Measurements from ENCODE around the gene ESM1.

DNA sequence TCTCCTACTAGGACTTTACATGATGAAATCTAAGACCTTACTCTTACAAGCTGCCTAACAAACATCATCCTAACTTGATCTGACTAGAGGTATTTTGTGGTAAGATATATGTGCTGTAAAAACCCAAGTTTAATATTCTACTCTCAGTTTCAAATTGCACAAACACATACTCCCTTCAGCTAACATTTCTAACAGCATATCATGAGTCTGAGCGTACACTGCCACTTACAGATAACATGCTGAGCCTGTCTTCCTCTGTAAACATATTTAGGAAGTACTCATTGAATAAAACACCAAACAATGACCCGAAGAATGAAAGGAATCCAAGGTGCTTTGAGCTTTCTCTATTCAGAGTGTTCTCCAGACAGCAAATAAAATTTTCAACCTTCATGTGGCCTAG is 7.9 kb upstream of the ESM1 start:
- TF ChIP-seq, protein P1, sequence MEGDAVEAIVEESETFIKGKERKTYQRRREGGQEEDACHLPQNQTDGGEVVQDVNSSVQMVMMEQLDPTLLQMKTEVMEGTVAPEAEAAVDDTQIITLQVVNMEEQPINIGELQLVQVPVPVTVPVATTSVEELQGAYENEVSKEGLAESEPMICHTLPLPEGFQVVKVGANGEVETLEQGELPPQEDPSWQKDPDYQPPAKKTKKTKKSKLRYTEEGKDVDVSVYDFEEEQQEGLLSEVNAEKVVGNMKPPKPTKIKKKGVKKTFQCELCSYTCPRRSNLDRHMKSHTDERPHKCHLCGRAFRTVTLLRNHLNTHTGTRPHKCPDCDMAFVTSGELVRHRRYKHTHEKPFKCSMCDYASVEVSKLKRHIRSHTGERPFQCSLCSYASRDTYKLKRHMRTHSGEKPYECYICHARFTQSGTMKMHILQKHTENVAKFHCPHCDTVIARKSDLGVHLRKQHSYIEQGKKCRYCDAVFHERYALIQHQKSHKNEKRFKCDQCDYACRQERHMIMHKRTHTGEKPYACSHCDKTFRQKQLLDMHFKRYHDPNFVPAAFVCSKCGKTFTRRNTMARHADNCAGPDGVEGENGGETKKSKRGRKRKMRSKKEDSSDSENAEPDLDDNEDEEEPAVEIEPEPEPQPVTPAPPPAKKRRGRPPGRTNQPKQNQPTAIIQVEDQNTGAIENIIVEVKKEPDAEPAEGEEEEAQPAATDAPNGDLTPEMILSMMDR (IDR thresholded peaks at IDR 0.05), result no peak
- TF ChIP-seq POLR2A (IDR thresholded peaks at IDR 0.05), result no peak
